Measurements from ENCODE around the gene MAEA.

Gene MAEA

GRCh38 chr4:1364748-1365147, 75.1 kb downstream of the MAEA start:
- ATAC-seq (ENCODE audit: insufficient read depth, low read depth), result no peak
- H3K4me2 ChIP-seq (ENCODE audit: insufficient read depth, low read length), result no peak overlapping the region
- H3K79me2 ChIP-seq (ENCODE audit: insufficient read depth, low read length), result no peaks in the 10 kb centered on the region

GRCh38 chr4:1365271-1366178, 75.8 kb downstream of the MAEA start:
- Histone ChIP-seq H3K27ac (ENCODE audit: low read length) (peak overlapping the region; percentile 40; the same call in 1 of the 2 replicates), H3K4me1 (ENCODE audit: insufficient read depth, low read length) (no peaks in the 10 kb centered on the region), H3K4me2 (ENCODE audit: insufficient read depth, low read length) (no peak overlapping the region), H3K9me3 (ENCODE audit: insufficient read depth, low read length, severe bottlenecking) (no peaks in the 10 kb centered on the region), H3K27me3 (ENCODE audit: insufficient read depth, low read length, poor library complexity) (no peaks in the 10 kb centered on the region), H3K36me3 (ENCODE audit: insufficient read depth, low read length) (peaks cover 13% of the 10 kb centered on the region; the same call in 1 of the 2 replicates), H4K20me1 (ENCODE audit: insufficient read depth, low read length) (0 out of 2 replicates have a peak, but pooled peaks cover 4% of the 10 kb centered on the region), H3K9ac (ENCODE audit: low read depth, low read length) (no peak overlapping the region), H3K79me2 (ENCODE audit: insufficient read depth, low read length) (no peaks in the 10 kb centered on the region), H2AFZ (ENCODE audit: low read depth, low read length) (no peak overlapping the region), H3K4me3 (ENCODE audit: low read depth in 1 of 2, low read length in 2 of 2) (no peak overlapping the region)
- TF ChIP-seq EZH2 (IDR thresholded peaks at IDR 0.05; ENCODE audit: borderline replicate concordance, low read depth, low read length, severe bottlenecking), result no peak
- peak; percentile 26 for TF ChIP-seq CTCF (IDR thresholded peaks at IDR 0.05; ENCODE audit: borderline replicate concordance, extremely low read depth, low read length, poor library complexity, severe bottlenecking)
- DNase-seq (no peak), ATAC-seq (ENCODE audit: insufficient read depth, low read depth) (0 out of 3 replicates have a peak, but pooled peaks have one; percentile 30)

More at GRCh38 chr4:1364748-1365147, 75.1 kb downstream of the MAEA start:
- H3K4me3 ChIP-seq (ENCODE audit: low read depth in 1 of 2, low read length in 2 of 2), result no peak overlapping the region
- H3K27me3 ChIP-seq (ENCODE audit: insufficient read depth, low read length, poor library complexity), result no peaks in the 10 kb centered on the region
- no peak for TF ChIP-seq EZH2 (IDR thresholded peaks at IDR 0.05; ENCODE audit: borderline replicate concordance, low read depth, low read length, severe bottlenecking)
- TF ChIP-seq CTCF (IDR thresholded peaks at IDR 0.05; ENCODE audit: borderline replicate concordance, extremely low read depth, low read length, poor library complexity, severe bottlenecking), result no peak
- H4K20me1 ChIP-seq (ENCODE audit: insufficient read depth, low read length), result 0 out of 2 replicates have a peak, but pooled peaks cover 4% of the 10 kb centered on the region
- H3K4me1 ChIP-seq (ENCODE audit: insufficient read depth, low read length), result no peaks in the 10 kb centered on the region
- DNase-seq, result no peak
- peaks cover 13% of the 10 kb centered on the region; the same call in 1 of the 2 replicates for H3K36me3 ChIP-seq (ENCODE audit: insufficient read depth, low read length)
- 0 out of 2 replicates have a peak overlapping the region, but pooled peaks have one; percentile 40 for H3K27ac ChIP-seq (ENCODE audit: low read length)
- H2AFZ ChIP-seq (ENCODE audit: low read depth, low read length), result no peak overlapping the region
- no peak overlapping the region for H3K9ac ChIP-seq (ENCODE audit: low read depth, low read length)
- no peaks in the 10 kb centered on the region for H3K9me3 ChIP-seq (ENCODE audit: insufficient read depth, low read length, severe bottlenecking)

- Histone ChIP-seq H3K4me3 (ENCODE audit: low read depth in 1 of 2, low read length in 2 of 2) (no peak overlapping the region), H2AFZ (ENCODE audit: low read depth, low read length) (no peak overlapping the region), H3K36me3 (ENCODE audit: insufficient read depth, low read length) (peaks cover 19% of the 10 kb centered on the region), H3K9ac (ENCODE audit: low read depth, low read length) (no peak overlapping the region), H3K27ac (ENCODE audit: low read length) (no peak overlapping the region), H3K27me3 (ENCODE audit: insufficient read depth, low read length, poor library complexity) (no peaks in the 10 kb centered on the region), H3K9me3 (ENCODE audit: insufficient read depth, low read length, severe bottlenecking) (no peaks in the 10 kb centered on the region), H3K4me2 (ENCODE audit: insufficient read depth, low read length) (no peak overlapping the region), H3K79me2 (ENCODE audit: insufficient read depth, low read length) (no peaks in the 10 kb centered on the region), H4K20me1 (ENCODE audit: insufficient read depth, low read length) (peaks cover 6% of the 10 kb centered on the region; the same call in 1 of the 2 replicates), H3K4me1 (ENCODE audit: insufficient read depth, low read length) (no peaks in the 10 kb centered on the region)
- no peak for DNase-seq
- TF ChIP-seq CTCF (IDR thresholded peaks at IDR 0.05; ENCODE audit: borderline replicate concordance, extremely low read depth, low read length, poor library complexity, severe bottlenecking), result no peak
- no peak for TF ChIP-seq EZH2 (IDR thresholded peaks at IDR 0.05; ENCODE audit: borderline replicate concordance, low read depth, low read length, severe bottlenecking)
- ATAC-seq (ENCODE audit: insufficient read depth, low read depth), result no peak
Measured at GRCh38 chr4:1366371-1367229, 76.9 kb downstream of the MAEA start.
